DOHH2 (cell line): ENCODE measurements around the gene GAS2L1.

ENCODE experiments used
- H3F3A ChIP-seq: fragments of 200-600 bp; sonication (generic), shearing (Covaris generic); 2 replicates; pipeline ENCODE4 v1.6.0; 2016; ENCODE audit warnings: antibody characterized with exemption, mild to moderate bottlenecking; ENCODE audit not compliant: control insufficient read depth, insufficient read depth
- H3K27ac ChIP-seq: fragments of 200-600 bp; sonication (generic); 2 replicates; pipeline ENCODE4 v1.5.1; 2014; ENCODE audit warnings: low read depth, mild to moderate bottlenecking, low read length, moderate library complexity
- H3K27me3 ChIP-seq: fragments of 200-600 bp; sonication (generic); 2 replicates; pipeline ENCODE4 v1.6.1; 2014; ENCODE audit warnings: mild to moderate bottlenecking, low read length, mixed read lengths; ENCODE audit not compliant: control insufficient read depth
- H3K36me3 ChIP-seq: fragments of 200-600 bp; sonication (generic); 2 replicates; pipeline ENCODE4 v1.6.1; 2014; ENCODE audit warnings: mild to moderate bottlenecking, low read length, moderate library complexity, mixed read lengths; ENCODE audit not compliant: control insufficient read depth
- H3K4me1 ChIP-seq: fragments of 200-600 bp; sonication (generic); 2 replicates; pipeline ENCODE4 v1.6.1; 2014; ENCODE audit warnings: mild to moderate bottlenecking, low read length, mixed read lengths; ENCODE audit not compliant: control insufficient read depth
- H3K4me2 ChIP-seq: fragments of 200-600 bp; sonication (generic); 2 replicates; pipeline ENCODE4 v1.6.0; 2014; ENCODE audit warnings: mild to moderate bottlenecking, low read length, moderate library complexity
- H3K4me3 ChIP-seq: fragments of 200-600 bp; sonication (generic); 2 replicates; pipeline ENCODE4 v1.5.1; 2014; ENCODE audit warnings: mild to moderate bottlenecking, low read length, mixed read lengths
- H3K79me2 ChIP-seq: fragments of 200-600 bp; sonication (generic); 2 replicates; pipeline ENCODE4 v1.6.1; 2014; ENCODE audit warnings: mild to moderate bottlenecking, low read length, mixed read lengths; ENCODE audit not compliant: control insufficient read depth
- H3K9me2 ChIP-seq: fragments of 200-600 bp; sonication (generic); replicated peaks from 2 replicates; pipeline ENCODE4 v1.6.1; 2014; ENCODE audit warnings: mild to moderate bottlenecking, low read length, mixed read lengths; ENCODE audit not compliant: control insufficient read depth
- H3K9me3 ChIP-seq: fragments of 200-600 bp; sonication (generic); 2 replicates; pipeline ENCODE4 v1.6.1; 2014; ENCODE audit warnings: antibody characterized with exemption, low read length, mixed read lengths; ENCODE audit not compliant: control insufficient read depth, insufficient read depth
- H4K20me1 ChIP-seq: fragments of 200-600 bp; sonication (generic); 2 replicates; pipeline ENCODE4 v1.6.0; 2014; ENCODE audit warnings: low read depth, mild to moderate bottlenecking, antibody characterized with exemption, low read length, moderate library complexity; ENCODE audit not compliant: control insufficient read depth, insufficient read depth
- CTCF ChIP-seq: fragments of 200-600 bp; sonication (generic); IDR thresholded peaks from one replicate; pipeline ENCODE4 v1.5.1; 2014; ENCODE audit warnings: antibody characterized with exemption, mild to moderate bottlenecking, low read depth, low read length; ENCODE audit not compliant: poor library complexity, severe bottlenecking
- EZH2phosphoT487 ChIP-seq: fragments of 200-600 bp; sonication (generic); IDR thresholded peaks from 2 replicates; pipeline ENCODE4 v1.6.1; 2017; ENCODE audit warnings: borderline replicate concordance, mild to moderate bottlenecking, antibody characterized with exemption, low read length, moderate library complexity, mixed read lengths

The GAS2L1 gene

GRCh38 chr22:29263791-29264276, 42.6 kb upstream of the GAS2L1 start:
- Histone ChIP-seq H3K4me3 (no peak overlapping the region), H3K9me3 (no peaks in the 10 kb centered on the region), H3F3A (no peaks in the 10 kb centered on the region), H3K4me1 (peaks cover 9% of the 10 kb centered on the region), H3K79me2 (peaks cover 32% of the 10 kb centered on the region), H3K27me3 (no peaks in the 10 kb centered on the region), H3K36me3 (peaks cover 44% of the 10 kb centered on the region), H4K20me1 (no peaks in the 10 kb centered on the region), H3K4me2 (no peak overlapping the region), H3K9me2 (no peaks in the 10 kb centered on the region), H3K27ac (no peak overlapping the region)
- TF ChIP-seq EZH2phosphoT487 (no peak), CTCF (no peak)

- no peak overlapping the region for H3K4me2 ChIP-seq
- no peaks in the 10 kb centered on the region for H3K9me3 ChIP-seq
- peaks cover 47% of the 10 kb centered on the region for H3K79me2 ChIP-seq
- peaks cover 17% of the 10 kb centered on the region for H3K4me1 ChIP-seq
- H3K4me3 ChIP-seq = no peak overlapping the region
- no peaks in the 10 kb centered on the region for H3K9me2 ChIP-seq
- H4K20me1 ChIP-seq = peaks cover 14% of the 10 kb centered on the region
- no peak overlapping the region for H3K27ac ChIP-seq
- H3K27me3 ChIP-seq = no peaks in the 10 kb centered on the region
- TF ChIP-seq EZH2phosphoT487 = no peak
- no peak for TF ChIP-seq CTCF
- peaks cover 58% of the 10 kb centered on the region for H3K36me3 ChIP-seq
- H3F3A ChIP-seq = no peaks in the 10 kb centered on the region
Observed at GRCh38 chr22:29265305-29265704, 41.1 kb upstream of the GAS2L1 start.

GRCh38 chr22:29265929-29266328, 40.5 kb upstream of the GAS2L1 start:
- H3K9me3 ChIP-seq = no peaks in the 10 kb centered on the region
- no peaks in the 10 kb centered on the region for H3K27me3 ChIP-seq
- peaks cover 53% of the 10 kb centered on the region for H3K79me2 ChIP-seq
- H3K36me3 ChIP-seq = peaks cover 65% of the 10 kb centered on the region
- H4K20me1 ChIP-seq = peaks cover 20% of the 10 kb centered on the region
- no peaks in the 10 kb centered on the region for H3F3A ChIP-seq
- no peak overlapping the region for H3K27ac ChIP-seq
- H3K9me2 ChIP-seq = no peaks in the 10 kb centered on the region
- peak overlapping the region; percentile 98 for H3K4me2 ChIP-seq
- H3K4me1 ChIP-seq = peaks cover 24% of the 10 kb centered on the region
- H3K4me3 ChIP-seq = peak overlapping the region; percentile 93; the same call in 1 of the 2 replicates
- TF ChIP-seq EZH2phosphoT487 (no peak), CTCF (no peak)
